HCT116 (cell line): Measurements from ENCODE around the gene GIMAP6. TPM values are rescaled to one million over a fixed set of nuclear protein-coding genes. Genes with fewer than 3 reads are reported as not detected.

ENCODE experiments used
- ATAC-seq: fragments of 200-7000 bp; cut with Tn5 transposase; 2 replicates; pipeline ENCODE4 v1.9.1; 2020; ENCODE audit warnings: mild to moderate bottlenecking, moderate library complexity
- BruUV-seq: library from RNA; stranded (reverse); fragments of 400-500 nt; replicated peaks from 2 replicates; lab custom pipeline; 2021; lab: Mats Ljungman, UMichigan
- CTCF ChIA-PET: fragments of 300-600 bp; sonication (Branson Sonifier 250); formaldehyde crosslinking; loops from one replicate; lab custom pipeline; 2021; ENCODE audit warnings: antibody characterized with exemption; lab: Charles Lee
- POLR2A ChIA-PET: fragments of 300-600, 350-600 bp; sonication (Branson Sonifier 250); formaldehyde crosslinking; loops from one replicate; lab custom pipeline; 2021; ENCODE audit warnings: antibody characterized with exemption; lab: Charles Lee
- RAD21 ChIA-PET, 2 experiments: fragments of 300-600 bp; sonication (Branson Sonifier 250); formaldehyde crosslinking; loops; one replicate each; lab custom pipeline; 2023; ENCODE audit warnings: low total read pairs in 2 of 2; ENCODE audit not compliant: uncharacterized antibody in 2 of 2, unreplicated experiment in 2 of 2, low non-redundant PET in 1 of 2; lab: Charles Lee
- DNase-seq: peaks from one replicate; pipeline ENCODE4 v3.0.0-alpha.2; 2010; ENCODE audit warnings: low read depth, low spot score
- H2AFZ ChIP-seq: fragments of 200-600 bp; shearing (Covaris generic), sonication (generic); 2 replicates; pipeline ENCODE4 v1.6.1; 2017; ENCODE audit warnings: low read depth, mixed run types, mixed read lengths, antibody characterized with exemption, low read length; ENCODE audit not compliant: poor library complexity, severe bottlenecking
- H3K27ac ChIP-seq: 2 replicates; pipeline ENCODE4 v1.5.1; 2012; ENCODE audit warnings: low read depth, low read length
- H3K27me3 ChIP-seq: fragments of 200-600 bp; sonication (generic); 2 replicates; pipeline ENCODE4 v1.6.1; 2016; ENCODE audit warnings: mixed run types, low read length, mixed read lengths; ENCODE audit not compliant: insufficient read depth
- H3K36me3 ChIP-seq, 2 experiments: fragments of 200-500 bp in 1 of 2; fragments of 200-600 bp in 1 of 2; sonication (Bioruptor generic) in 1 of 2; sonication (generic) in 1 of 2; 2 replicates each; pipeline versions ENCODE4 v1.5.1 to v1.6.1; 2014 to 2016; ENCODE audit warnings: low read length in 2 of 2, inconsistent platforms in 1 of 2, mixed read lengths in 1 of 2, mixed run types in 1 of 2; ENCODE audit not compliant: insufficient read depth in 2 of 2, control insufficient read depth in 1 of 2
- H3K4me1 ChIP-seq, 2 experiments: fragments of 200-600 bp in 1 of 2; sonication (generic) in 1 of 2; 2 replicates each; pipeline versions ENCODE4 v1.5.1 to v1.6.1; 2012 to 2017; ENCODE audit warnings: low read length in 2 of 2, inconsistent platforms in 1 of 2, mild to moderate bottlenecking in 1 of 2, mixed read lengths in 1 of 2, mixed run types in 1 of 2, moderate library complexity in 1 of 2; ENCODE audit not compliant: insufficient read depth in 2 of 2, control insufficient read depth in 1 of 2
- H3K4me2 ChIP-seq: fragments of 200-600 bp; sonication (generic); 2 replicates; pipeline ENCODE4 v1.6.1; 2017; ENCODE audit warnings: mixed run types, low read length, mixed read lengths
- H3K4me3 ChIP-seq, 2 experiments: fragments of 200-600 bp in 1 of 2; sonication (generic) in 1 of 2; replicated peaks in 1 of 2; 2 replicates each; pipeline ENCODE4 v1.5.1; 2011 to 2016; ENCODE audit warnings: low read length in 2 of 2, control low read depth in 1 of 2, low read depth in 1 of 2, mild to moderate bottlenecking in 1 of 2, mixed read lengths in 1 of 2, mixed run types in 1 of 2
- H3K79me2 ChIP-seq: fragments of 200-600 bp; sonication (generic); 2 replicates; pipeline ENCODE4 v1.6.1; 2017; ENCODE audit warnings: mild to moderate bottlenecking, mixed run types, low read length, moderate library complexity, mixed read lengths; ENCODE audit not compliant: insufficient read depth
- H3K9ac ChIP-seq: fragments of 200-600 bp; sonication (generic); 2 replicates; pipeline ENCODE4 v1.6.1; 2016; ENCODE audit warnings: low read length, mixed read lengths
- H3K9me2 ChIP-seq: fragments of 200-600 bp; sonication (generic), shearing (Covaris generic); 2 replicates; pipeline ENCODE4 v1.6.1; 2017; ENCODE audit warnings: mixed run types, mild to moderate bottlenecking, moderate library complexity; ENCODE audit not compliant: insufficient read depth
- H3K9me3 ChIP-seq, 2 experiments: fragments of 200-500 bp in 1 of 2; fragments of 200-600 bp in 1 of 2; sonication (Bioruptor generic) in 1 of 2; sonication (generic) in 1 of 2; 2 replicates each; pipeline ENCODE4 v1.6.1; 2014 to 2017; ENCODE audit warnings: low read length in 2 of 2, mixed read lengths in 2 of 2, inconsistent platforms in 1 of 2, low read depth in 1 of 2, mild to moderate bottlenecking in 1 of 2, mixed run types in 1 of 2, moderate library complexity in 1 of 2; ENCODE audit not compliant: control insufficient read depth in 1 of 2, insufficient read depth in 1 of 2
- H4K20me1 ChIP-seq: fragments of 200-600 bp; sonication (generic), shearing (Covaris generic); 2 replicates; pipeline ENCODE4 v1.6.1; 2017; ENCODE audit warnings: mixed run types, mild to moderate bottlenecking, moderate library complexity; ENCODE audit not compliant: insufficient read depth
- EGR1 ChIP-seq: IDR thresholded peaks from 2 replicates; pipeline ENCODE4 v1.6.1; 2012; ENCODE audit warnings: low read depth
- ELF1 ChIP-seq: IDR thresholded peaks from 2 replicates; pipeline ENCODE4 v1.6.1; 2012; ENCODE audit warnings: low read depth, borderline replicate concordance
- FOSL1 ChIP-seq: IDR thresholded peaks from 2 replicates; pipeline ENCODE4 v1.6.1; 2012; ENCODE audit warnings: low read depth
- JUND ChIP-seq: IDR thresholded peaks from 2 replicates; pipeline ENCODE4 v1.6.1; 2012
- POLR2A ChIP-seq: IDR thresholded peaks from 2 replicates; pipeline ENCODE4 v1.7.0; 2011; ENCODE audit warnings: borderline replicate concordance; ENCODE audit not compliant: insufficient read depth, insufficient read length; ENCODE audit errors: extremely low read depth
- POLR2AphosphoS5 ChIP-seq: IDR thresholded peaks from 2 replicates; pipeline ENCODE4 v1.6.1; 2011; ENCODE audit warnings: mild to moderate bottlenecking, low read depth, low read length, moderate library complexity
- RAD21 ChIP-seq: IDR thresholded peaks from 2 replicates; pipeline ENCODE4 v1.6.1; 2012; ENCODE audit warnings: low read depth, mild to moderate bottlenecking
- SIN3A ChIP-seq: IDR thresholded peaks from 2 replicates; pipeline ENCODE4 v1.6.1; 2012; ENCODE audit warnings: low read depth
- SP1 ChIP-seq: IDR thresholded peaks from 2 replicates; pipeline ENCODE4 v1.6.1; 2012; ENCODE audit warnings: low read depth
- SRF ChIP-seq: IDR thresholded peaks from 2 replicates; pipeline ENCODE4 v1.6.1; 2012; ENCODE audit warnings: low read depth
- TCF7L2 ChIP-seq: IDR thresholded peaks from 2 replicates; pipeline ENCODE4 v1.7.0; 2011; ENCODE audit warnings: borderline replicate concordance, inconsistent platforms; ENCODE audit not compliant: insufficient read depth, insufficient read length; ENCODE audit errors: extremely low read depth
- YY1 ChIP-seq: IDR thresholded peaks from 2 replicates; pipeline ENCODE4 v1.6.1; 2011; ENCODE audit warnings: low read length, low read depth, moderate library complexity, mild to moderate bottlenecking; ENCODE audit not compliant: insufficient replicate concordance; ENCODE audit errors: extremely low read depth
- ZFX ChIP-seq: fragments of 450-650 bp; IDR thresholded peaks from 2 replicates; pipeline ENCODE4 v1.6.1; 2017
- ZNF274 ChIP-seq: fragments of 200-500 bp; sonication (Bioruptor generic); IDR thresholded peaks from 2 replicates; pipeline ENCODE4 v1.6.1; 2014; ENCODE audit warnings: mild to moderate bottlenecking, low read depth, low read length, inconsistent platforms
- intact Hi-C: fragments of 100-400 bp; cut with micrococcal nuclease; formaldehyde crosslinking; loops from 2 replicates; pipeline ENCODE4 v1.10.0; 2022
- total RNA-seq: library from RNA; stranded (reverse); gene quantifications from one replicate; pipeline ENCODE4 v1.2.1, GENCODE V29; 2021; ENCODE audit not compliant: unreplicated experiment
- TF ChIP-seq, protein P1 (sequence below): IDR thresholded peaks from 2 replicates; pipeline ENCODE4 v1.6.1; 2011; ENCODE audit warnings: mild to moderate bottlenecking, low read length, moderate library complexity; ENCODE audit not compliant: insufficient replicate concordance; ENCODE audit errors: extremely low read depth
- TF ChIP-seq, protein P2 (sequence below): IDR thresholded peaks from 2 replicates; pipeline ENCODE4 v1.6.1; 2012
- TF ChIP-seq, protein P3 (sequence below): IDR thresholded peaks from 2 replicates; pipeline ENCODE4 v1.6.1; 2012
- TF ChIP-seq, protein P4 (sequence below): IDR thresholded peaks from 2 replicates; pipeline ENCODE4 v1.6.1; 2012; ENCODE audit warnings: low read depth

The GIMAP6 gene
- total RNA-seq, 1 experiment from 2014 or later = 0.12 TPM

DNA sequence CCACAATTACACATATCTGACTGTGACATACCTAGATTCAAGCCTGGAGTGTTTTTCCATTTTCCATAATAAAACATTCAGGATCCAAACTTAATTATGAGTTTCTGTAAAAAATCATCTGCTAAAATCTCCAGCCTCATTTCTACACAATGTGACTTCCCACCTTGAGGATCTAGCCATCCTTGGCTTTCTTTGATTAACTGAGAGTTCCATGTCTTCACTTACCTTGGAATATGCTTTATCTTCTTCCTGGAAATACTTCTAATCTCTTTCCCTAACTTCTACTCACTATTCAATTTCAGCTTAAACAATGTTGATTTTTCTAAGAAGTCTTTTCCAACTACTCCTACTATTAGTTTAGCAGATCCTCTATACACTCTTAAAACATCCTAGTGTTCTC, 36.8 kb upstream of the GIMAP6 start:
- Histone ChIP-seq H3K36me3 (no peaks in the 10 kb centered on the region), H3K4me3 (no peak overlapping the region), H3K9ac (no peak overlapping the region), H2AFZ (no peak overlapping the region), H3K4me1 (no peaks in the 10 kb centered on the region), H3K9me3 (no peaks in the 10 kb centered on the region), H3K27ac (no peak overlapping the region), H3K9me2 (no peaks in the 10 kb centered on the region), H3K4me2 (no peak overlapping the region), H3K27me3 (0 out of 2 replicates have a peak, but pooled peaks cover 3% of the 10 kb centered on the region), H4K20me1 (no peaks in the 10 kb centered on the region), H3K79me2 (no peaks in the 10 kb centered on the region)
- POLR2A ChIA-PET = no interaction called here
- no peak for TF ChIP-seq ZNF274
- no peak for TF ChIP-seq YY1
- TF ChIP-seq, protein P1, sequence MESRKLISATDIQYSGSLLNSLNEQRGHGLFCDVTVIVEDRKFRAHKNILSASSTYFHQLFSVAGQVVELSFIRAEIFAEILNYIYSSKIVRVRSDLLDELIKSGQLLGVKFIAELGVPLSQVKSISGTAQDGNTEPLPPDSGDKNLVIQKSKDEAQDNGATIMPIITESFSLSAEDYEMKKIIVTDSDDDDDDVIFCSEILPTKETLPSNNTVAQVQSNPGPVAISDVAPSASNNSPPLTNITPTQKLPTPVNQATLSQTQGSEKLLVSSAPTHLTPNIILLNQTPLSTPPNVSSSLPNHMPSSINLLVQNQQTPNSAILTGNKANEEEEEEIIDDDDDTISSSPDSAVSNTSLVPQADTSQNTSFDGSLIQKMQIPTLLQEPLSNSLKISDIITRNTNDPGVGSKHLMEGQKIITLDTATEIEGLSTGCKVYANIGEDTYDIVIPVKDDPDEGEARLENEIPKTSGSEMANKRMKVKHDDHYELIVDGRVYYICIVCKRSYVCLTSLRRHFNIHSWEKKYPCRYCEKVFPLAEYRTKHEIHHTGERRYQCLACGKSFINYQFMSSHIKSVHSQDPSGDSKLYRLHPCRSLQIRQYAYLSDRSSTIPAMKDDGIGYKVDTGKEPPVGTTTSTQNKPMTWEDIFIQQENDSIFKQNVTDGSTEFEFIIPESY = no peak
- no peak for TF ChIP-seq SRF
- no peak for TF ChIP-seq SIN3A
- TF ChIP-seq, protein P2, sequence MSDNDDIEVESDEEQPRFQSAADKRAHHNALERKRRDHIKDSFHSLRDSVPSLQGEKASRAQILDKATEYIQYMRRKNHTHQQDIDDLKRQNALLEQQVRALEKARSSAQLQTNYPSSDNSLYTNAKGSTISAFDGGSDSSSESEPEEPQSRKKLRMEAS = no peak
- no peak for TF ChIP-seq TCF7L2
- no peak for TF ChIP-seq ZFX
- no peak for TF ChIP-seq POLR2A
- TF ChIP-seq SP1 = no peak
- no peak for TF ChIP-seq RAD21
- no peak for TF ChIP-seq FOSL1
- TF ChIP-seq JUND = no peak
- TF ChIP-seq, protein P3, sequence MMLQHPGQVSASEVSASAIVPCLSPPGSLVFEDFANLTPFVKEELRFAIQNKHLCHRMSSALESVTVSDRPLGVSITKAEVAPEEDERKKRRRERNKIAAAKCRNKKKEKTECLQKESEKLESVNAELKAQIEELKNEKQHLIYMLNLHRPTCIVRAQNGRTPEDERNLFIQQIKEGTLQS = no peak
- no peak for TF ChIP-seq EGR1
- TF ChIP-seq, protein P4, sequence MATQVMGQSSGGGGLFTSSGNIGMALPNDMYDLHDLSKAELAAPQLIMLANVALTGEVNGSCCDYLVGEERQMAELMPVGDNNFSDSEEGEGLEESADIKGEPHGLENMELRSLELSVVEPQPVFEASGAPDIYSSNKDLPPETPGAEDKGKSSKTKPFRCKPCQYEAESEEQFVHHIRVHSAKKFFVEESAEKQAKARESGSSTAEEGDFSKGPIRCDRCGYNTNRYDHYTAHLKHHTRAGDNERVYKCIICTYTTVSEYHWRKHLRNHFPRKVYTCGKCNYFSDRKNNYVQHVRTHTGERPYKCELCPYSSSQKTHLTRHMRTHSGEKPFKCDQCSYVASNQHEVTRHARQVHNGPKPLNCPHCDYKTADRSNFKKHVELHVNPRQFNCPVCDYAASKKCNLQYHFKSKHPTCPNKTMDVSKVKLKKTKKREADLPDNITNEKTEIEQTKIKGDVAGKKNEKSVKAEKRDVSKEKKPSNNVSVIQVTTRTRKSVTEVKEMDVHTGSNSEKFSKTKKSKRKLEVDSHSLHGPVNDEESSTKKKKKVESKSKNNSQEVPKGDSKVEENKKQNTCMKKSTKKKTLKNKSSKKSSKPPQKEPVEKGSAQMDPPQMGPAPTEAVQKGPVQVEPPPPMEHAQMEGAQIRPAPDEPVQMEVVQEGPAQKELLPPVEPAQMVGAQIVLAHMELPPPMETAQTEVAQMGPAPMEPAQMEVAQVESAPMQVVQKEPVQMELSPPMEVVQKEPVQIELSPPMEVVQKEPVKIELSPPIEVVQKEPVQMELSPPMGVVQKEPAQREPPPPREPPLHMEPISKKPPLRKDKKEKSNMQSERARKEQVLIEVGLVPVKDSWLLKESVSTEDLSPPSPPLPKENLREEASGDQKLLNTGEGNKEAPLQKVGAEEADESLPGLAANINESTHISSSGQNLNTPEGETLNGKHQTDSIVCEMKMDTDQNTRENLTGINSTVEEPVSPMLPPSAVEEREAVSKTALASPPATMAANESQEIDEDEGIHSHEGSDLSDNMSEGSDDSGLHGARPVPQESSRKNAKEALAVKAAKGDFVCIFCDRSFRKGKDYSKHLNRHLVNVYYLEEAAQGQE = no peak
- TF ChIP-seq POLR2AphosphoS5 = no peak
- TF ChIP-seq ELF1 = no peak
- no TSS peak for BruUV-seq
- CTCF ChIA-PET = no interaction called here
- RAD21 ChIA-PET = no interaction called here
- intact Hi-C loops = no loop called here
- DNase-seq = no peak
- no peak for ATAC-seq
